ENCODE results near the gene OVOL3. TPM values are rescaled to one million over a fixed set of nuclear protein-coding genes. Genes with fewer than 3 reads are reported as not detected.

Gene OVOL3
- total RNA-seq, 1 experiment from 2014 or later: not detected

DNA sequence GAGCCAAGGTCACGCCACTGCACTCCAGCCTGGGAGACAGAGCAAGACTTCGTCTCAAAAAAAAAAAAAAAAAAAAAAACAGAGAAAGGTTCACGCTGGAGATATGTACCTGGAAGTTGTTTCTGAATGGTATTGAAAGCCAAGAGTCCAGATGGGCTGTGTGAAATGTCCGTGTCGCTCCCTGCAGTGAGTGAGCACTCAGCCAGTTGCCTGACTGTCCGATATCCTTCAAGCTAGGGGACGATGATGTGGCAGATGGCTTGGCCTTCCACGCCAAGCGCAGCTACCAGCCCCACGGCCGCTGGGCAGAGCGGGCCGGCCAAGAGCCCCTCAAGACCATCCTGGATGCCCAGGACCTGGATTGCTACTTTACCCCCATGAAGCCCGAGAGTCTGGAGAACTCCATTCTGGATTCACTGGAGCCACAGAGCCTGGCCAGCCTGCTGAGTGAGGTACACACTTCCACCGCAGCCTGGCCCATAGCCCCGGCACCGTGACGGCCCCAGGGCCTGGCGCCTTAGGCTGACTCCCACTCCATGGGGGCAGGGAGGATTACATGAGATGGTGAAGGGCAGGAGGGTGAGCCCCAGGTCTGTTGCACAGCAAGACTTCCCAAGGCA lies 11.7 kb upstream of the OVOL3 start:
- no peak for DNase-seq (ENCODE audit: low read depth)

DNA sequence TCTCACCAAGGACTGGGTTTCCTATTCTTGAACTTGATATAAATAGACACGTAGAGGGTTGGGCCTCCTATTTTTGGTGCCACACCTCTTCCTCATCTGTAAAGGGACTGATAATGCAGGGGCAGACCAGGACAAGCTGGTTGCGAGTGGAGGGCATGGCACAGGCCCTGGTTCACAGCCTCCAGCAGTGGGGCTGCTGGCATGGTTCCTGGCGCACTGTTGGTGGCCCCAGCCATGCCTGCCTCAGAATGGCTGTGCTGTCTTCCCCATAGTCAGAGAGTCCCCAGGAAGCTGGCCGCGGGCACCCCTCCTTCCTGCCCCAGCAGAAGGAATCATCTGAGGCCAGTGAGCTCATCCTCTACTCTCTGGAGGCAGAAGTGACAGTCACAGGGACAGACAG lies 10.5 kb upstream of the OVOL3 start:
- no peak for DNase-seq (ENCODE audit: low read depth)

DNA sequence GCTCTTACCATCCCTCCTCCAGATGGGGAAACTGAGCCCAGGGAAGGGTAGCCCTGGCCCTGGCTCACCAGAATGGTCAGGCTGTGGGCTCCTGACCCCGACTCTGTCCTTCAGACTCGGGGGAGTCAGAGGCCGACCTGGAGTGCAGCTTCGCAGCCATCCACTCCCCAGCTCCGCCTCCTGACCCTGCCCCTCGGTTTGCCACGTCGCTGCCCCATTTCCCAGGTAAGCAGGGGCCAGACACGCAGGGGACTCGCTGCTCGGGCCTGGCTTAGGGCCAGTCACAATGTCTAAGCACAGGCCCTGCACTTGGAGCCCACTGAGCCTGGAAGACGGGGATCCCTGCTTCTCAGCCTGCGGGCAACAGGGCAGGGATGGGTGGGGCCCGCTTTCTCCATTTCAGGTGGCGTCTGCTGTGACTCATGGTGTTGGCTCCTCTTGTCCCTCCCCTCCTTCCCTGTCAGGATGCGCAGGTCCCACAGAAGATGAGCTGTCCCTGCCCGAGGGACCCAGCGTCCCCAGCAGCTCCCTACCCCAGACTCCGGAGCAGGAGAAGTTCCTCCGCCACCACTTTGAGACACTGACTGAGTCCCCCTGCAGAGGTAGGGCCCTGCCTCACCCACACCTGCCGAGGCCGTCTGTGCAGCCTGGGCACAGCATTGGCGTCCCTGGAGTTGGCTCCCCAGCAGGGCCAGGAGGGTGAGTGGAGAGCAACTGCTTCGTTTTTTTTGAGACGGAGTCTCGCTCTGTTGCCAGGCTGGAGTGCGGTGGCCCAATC lies 9.2 kb upstream of the OVOL3 start:
- no peak for DNase-seq (ENCODE audit: low read depth)

DNA sequence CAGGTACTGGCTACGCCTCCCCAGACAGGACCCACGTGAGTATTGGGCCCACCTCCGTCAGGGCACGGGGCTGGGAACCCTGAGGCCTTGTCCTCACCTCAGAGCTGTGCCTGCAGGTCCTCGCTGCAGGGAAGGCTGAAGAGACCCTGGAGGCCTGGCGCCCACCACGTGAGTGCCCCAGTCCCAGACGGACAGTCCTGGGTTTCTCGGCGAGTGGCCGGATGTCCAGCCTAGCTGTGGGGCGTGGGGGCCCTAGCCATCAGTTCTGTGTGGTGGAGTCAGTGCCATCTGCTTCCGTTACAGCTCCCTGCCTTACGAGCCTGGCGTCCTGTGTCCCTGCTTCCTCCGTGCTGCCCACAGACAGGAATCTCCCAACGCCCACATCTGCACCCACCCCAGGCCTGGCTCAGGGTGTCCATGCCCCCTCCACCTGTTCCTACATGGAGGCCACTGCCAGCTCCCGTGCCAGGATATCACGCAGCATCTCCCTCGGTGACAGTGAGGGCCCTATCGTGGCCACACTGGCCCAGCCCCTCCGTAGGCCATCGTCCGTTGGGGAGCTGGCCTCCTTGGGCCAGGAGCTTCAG lies 7.8 kb upstream of the OVOL3 start:
- no peak for DNase-seq (ENCODE audit: low read depth)

DNA sequence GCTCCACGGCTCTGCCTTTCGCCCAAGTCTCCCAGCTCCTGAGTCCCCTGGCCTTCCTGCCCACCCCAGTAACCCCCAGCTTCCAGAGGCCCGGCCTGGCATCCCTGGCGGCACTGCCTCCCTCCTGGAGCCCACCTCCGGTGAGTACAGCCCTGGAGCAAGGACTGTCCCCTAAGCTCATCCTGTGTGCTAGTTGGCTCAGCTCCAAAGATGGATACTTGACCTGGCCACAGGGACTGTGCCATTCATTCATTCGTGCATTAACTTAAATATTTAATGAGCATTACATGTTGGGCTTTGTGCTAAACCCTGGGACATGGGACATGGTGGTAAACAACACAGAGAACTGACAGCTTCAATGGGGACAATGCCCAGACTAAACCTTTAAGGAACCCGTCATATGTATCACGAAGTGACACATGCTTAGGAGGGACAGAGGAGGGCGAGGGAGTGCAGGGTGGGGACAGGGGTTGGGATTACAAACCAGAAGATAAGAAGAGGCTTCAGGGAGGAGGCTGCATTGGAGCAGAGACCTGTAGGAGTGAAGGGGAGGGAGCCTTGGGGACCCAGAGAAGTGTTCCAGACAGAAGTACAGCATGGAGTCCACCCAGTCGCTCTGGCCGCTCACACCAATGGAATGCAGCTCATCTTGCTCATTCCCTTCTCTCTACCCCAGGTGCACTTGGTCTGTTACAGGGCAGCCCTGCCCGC lies 6.9 kb upstream of the OVOL3 start:
- DNase-seq (ENCODE audit: low read depth): no peak

DNA sequence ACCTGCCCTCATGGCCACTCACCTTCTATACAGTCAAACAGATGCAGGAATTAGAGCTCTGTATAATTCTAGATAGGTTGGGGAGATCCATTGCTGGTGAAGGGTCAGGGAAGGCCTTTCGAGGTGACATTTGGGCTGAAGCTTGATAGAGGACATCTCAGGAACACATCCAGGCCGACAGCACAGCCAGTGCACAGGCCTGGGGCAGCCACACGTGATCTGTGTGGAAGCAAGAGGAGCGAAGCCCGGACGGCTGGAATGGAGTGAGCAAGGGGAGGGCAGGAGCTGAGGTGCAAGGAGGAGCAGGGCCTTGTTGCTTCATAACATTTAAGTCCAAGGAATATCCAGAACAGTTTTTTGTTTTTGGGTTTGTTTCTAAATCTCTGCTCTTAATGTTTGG lies 4.5 kb upstream of the OVOL3 start:
- no peak for DNase-seq (ENCODE audit: low read depth)

DNA sequence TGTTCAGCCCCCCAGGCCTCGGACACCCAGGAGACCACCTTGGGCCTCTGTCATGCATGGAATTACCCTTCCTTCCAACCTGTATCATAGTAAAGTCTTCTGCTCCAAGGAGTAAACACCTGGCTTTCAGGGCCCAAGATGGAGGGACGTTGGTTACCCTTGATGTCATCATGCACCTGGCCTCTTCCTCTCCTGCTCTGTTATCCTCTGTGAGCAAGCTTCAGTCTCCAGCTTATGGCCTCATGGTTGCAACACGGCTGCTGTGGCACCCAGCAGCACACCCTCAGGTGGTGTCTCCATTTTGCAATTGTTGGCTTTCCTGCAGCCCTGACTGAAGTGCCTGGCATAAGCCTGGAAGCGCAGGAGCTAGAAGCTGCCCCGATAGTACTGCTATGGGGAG lies 4.0 kb upstream of the OVOL3 start:
- DNase-seq (ENCODE audit: low read depth): no peak

DNA sequence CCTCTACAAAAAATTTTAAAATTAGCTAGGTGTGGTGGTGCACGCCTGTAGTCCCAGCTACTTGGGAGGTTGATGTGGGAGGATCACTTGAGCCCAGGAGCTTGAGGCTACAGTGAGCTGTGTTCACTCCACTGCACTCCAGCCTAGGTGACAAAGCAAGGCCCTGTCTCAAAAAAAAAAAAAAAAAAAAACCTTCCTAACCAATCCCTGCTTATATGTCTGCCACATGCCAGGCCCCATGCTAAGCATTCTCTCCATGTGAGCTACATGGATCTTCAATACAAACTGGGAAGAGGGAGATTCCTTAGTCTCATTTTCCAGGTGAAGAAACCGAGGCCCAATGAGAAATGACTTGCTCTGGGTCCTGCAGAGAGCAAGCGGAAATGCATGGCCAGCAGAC lies 2.3 kb upstream of the OVOL3 start:
- DNase-seq (ENCODE audit: low read depth): no peak

DNA sequence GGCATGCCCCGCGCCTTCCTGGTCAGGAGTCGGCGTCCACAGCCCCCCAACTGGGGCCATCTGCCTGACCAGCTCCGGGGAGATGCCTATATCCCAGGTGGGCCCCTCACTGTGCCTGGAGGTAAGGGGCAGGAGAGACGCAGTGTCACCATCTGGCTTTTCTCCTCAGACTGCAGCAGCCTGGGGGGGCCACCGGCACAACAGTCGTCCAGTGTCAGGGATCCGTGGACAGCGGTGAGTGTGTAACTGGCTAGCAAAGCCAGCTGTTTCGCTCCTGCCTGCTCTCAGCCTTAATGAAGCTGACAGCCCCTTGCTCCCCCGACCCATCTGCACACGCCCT lies 227 bp downstream of the OVOL3 start:
- no peak for DNase-seq (ENCODE audit: low read depth)

DNA sequence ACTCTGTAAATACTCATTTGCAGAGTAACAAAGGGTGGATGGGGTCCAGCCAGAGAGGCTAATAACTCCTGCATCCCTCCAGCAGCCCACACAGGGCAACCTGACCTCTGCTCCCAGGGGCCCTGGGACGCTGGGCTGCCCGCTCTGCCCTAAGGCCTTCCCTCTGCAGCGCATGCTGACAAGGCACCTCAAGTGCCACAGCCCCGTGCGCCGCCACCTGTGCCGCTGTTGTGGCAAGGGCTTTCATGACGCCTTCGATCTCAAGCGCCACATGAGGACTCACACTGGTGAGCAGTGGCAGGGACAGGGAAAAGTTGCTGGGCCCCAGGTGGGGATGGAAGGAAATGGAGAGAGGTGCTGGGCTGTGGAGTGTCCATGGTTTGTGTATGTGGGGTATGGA lies 1.7 kb downstream of the OVOL3 start:
- DNase-seq (ENCODE audit: low read depth): no peak

DNA sequence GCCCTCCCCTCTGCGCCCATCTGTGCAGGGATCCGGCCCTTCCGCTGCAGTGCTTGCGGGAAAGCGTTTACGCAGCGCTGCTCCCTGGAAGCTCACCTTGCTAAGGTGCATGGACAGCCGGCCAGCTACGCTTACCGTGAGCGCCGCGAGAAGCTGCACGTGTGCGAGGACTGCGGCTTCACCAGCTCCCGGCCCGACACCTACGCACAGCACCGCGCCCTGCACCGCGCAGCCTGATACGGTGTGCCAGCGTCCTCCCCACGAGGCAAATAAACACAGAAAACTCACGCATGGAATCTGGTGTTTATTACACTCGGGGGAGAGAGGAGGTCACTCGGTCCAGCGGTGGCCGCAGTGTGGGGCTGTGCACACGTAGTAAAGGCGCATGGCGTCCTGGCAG lies 2.5 kb downstream of the OVOL3 start:
- no peak for DNase-seq (ENCODE audit: low read depth)

DNA sequence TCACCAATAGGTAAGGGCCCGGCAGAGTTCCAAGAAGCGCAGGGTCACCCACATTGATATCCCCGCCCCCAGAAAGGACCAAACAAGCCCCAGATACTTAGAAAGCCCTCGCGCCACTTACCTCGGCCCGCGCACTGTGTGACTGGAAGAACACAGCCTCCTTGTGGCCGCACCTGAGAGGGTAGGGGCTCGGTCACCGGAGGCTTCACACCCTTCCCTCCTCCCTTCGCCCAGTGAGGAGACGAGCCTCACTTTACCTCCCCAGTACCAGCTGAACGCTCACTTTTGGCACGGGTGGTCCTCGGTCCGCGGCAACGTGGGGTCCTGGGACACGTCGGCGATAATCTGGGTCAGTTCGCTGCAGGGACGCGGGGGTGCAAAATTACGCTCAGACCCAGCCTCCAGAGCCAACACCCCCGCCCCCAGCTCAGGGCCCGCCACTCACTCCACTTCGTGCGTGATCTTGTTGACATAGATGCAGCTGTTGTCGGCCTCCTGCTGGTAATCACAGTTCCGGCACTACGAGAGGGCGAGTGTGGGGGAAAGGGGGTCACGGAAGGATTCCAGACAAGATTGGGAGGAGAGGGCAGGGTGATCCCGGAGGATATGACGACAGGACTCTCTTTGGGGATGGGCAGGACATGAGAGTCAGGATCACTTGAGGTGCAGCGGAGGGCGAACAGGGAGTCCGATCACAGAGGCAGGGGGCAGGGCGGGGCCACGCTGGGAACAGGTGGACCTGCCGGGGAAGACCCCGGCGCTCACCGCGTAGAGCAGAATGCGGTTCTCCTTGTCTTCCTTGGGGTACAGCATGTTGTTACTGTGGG lies 3.2 kb downstream of the OVOL3 start:
- peak; percentile 21 for DNase-seq (ENCODE audit: low read depth)

DNA sequence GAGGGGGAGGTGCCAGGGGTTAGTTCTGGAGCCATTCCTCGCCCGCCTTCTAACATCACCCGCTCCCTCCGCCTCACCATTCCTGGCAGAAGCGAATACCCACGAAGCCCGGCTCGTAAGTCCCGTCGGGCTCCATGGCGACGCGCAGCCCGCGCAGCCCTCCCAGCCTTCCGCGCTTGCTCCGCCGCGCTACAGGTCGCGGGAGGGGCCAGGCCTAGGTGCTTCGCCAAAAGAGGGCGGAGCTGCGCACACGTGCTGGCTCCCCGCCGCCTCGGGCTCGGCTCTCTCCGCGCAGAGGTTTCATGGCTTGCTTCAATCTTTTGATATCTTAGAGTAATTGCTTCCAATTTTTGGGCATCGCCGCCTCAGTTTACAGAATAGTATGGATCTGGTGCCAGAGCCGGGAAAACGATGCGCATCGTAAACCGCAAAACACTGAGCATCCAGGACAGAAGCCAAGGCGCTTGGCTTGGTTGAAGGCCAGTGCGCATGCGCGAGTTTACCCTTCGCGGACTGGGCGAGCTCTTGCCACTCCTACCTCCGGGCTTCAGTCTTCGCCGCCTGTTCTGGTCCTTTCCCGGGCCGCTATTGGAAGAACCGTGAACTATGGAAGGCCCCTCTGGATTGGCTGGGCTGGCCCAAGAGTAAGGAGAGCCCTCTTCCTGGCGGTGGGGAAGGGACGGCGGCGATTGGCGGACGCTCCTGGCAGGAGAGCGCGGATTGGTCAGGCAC lies 3.9 kb downstream of the OVOL3 start, which contains the start of gene POLR2I:
POLR2I (minus strand) TSS at position 155 of the 732 bp plus-strand sequence; CDS start at position 136, 19 bp downstream.
- peak; percentile 100 for DNase-seq (ENCODE audit: low read depth)

DNA sequence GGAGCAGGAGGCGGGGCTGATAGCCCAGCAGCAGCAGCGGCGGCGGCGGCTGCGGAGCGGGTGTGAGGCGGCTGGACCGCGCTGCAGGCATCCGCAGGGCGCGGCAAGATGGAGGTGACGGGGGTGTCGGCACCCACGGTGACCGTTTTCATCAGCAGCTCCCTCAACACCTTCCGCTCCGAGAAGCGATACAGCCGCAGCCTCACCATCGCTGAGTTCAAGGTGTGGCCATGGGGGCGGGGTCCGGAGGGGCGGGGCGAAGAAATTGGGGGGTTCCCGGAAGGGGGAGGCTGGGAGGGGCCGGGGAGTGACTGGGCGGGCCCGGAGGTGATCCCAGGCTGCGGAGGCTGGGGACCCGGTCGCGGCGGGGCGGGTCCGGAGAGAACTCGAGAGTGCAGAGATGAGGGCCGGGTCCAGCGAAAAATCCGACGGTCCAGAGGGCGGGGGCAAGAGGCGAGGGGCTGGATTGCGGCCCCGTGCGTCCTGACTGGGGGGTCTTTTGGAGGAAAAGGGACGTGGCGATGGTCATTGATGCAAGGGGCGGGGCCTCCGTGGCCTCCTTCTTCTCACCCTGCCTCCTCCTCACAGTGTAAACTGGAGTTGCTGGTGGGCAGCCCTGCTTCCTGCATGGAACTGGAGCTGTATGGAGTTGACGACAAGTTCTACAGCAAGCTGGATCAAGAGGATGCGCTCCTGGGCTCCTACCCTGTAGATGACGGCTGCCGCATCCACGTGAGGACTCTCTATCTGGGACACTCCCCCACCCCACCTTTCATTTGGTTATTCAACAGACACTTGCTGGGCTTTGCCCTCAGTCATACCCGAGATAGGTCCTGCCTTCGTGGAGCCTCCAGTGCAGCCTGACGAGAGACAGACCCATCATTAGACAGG lies 4.8 kb downstream of the OVOL3 start, which contains the start of gene TBCB:
TBCB (plus strand) TSS at position 16 of the 891 bp plus-strand sequence; CDS start at position 109, 93 bp downstream.
- peak; percentile 48 for DNase-seq (ENCODE audit: low read depth)

DNA sequence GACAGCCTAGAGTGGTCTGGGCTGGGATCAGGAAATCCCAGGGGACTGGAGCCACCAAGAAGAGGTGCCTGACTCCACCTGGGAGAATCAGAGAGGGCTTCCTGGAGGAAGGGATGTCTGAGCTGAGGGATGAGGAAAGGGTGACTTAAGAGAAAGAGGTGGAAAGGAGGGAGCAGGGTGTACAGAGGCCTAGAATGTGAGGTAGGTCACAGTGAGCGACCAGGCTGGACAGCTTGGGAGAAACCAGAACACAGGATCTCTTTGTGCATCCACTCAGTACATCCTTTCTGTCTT lies 5.3 kb downstream of the OVOL3 start:
- DNase-seq (ENCODE audit: low read depth): no peak

DNA sequence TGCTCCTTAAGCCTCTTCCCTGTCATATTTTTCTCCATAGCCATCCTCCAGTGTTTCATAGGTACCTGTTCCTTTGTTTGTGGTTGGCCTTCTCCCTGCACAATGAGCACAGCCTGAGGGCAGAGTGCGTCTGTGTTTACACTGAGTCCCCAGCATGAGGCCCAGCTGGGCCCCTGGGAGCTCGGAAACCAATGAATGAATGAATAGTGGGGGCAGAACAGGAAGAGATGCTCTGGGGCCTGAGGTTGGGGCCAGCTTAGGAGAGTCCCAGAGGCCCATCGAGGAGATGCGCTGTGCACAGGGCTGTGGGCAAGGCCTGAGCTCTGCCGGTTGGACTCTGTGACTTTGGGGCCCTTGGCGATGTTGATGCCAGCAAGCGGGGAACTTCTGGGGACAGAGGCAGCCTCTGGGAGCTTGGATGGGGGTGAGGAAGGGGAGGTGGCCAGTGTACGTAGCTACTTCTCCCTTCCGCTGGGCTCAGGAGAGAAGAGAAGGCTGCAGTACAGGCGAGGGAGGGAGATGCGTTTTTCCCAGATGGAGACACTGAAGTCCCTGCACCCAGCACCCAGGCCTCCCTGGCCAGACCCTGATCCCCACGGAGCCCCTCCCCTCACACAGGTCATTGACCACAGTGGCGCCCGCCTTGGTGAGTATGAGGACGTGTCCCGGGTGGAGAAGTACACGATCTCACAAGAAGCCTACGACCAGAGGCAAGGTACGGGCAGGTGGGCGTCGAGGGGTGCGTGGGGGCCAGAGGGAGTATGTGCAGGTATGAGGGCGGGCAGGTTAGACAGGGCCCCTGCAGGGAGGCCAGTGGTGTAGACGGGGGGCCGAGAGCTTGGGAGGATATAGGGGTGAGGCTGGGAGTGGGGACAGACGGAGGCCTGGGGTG lies 9.4 kb downstream of the OVOL3 start:
- DNase-seq (ENCODE audit: low read depth): no peak

DNA sequence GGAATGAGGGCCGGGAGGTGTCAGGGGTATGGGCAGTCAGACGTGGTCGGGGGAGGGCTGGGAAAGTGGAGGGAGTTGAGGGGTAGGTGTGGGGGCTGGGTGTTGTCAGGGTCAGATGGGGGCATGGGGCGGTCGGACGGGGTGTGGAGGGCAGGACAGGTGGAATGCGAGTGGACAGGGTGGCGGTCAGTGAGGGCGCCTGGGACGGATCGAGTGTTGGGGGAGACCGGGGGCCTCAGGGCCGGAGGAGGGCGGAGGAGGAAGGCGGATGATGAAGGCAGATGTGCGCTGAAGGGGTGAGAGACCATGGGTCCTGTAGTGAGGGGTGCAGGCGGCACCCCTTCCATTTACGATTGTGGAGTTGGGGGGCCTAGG lies 10.0 kb downstream of the OVOL3 start:
- no peak for DNase-seq (ENCODE audit: low read depth)

DNA sequence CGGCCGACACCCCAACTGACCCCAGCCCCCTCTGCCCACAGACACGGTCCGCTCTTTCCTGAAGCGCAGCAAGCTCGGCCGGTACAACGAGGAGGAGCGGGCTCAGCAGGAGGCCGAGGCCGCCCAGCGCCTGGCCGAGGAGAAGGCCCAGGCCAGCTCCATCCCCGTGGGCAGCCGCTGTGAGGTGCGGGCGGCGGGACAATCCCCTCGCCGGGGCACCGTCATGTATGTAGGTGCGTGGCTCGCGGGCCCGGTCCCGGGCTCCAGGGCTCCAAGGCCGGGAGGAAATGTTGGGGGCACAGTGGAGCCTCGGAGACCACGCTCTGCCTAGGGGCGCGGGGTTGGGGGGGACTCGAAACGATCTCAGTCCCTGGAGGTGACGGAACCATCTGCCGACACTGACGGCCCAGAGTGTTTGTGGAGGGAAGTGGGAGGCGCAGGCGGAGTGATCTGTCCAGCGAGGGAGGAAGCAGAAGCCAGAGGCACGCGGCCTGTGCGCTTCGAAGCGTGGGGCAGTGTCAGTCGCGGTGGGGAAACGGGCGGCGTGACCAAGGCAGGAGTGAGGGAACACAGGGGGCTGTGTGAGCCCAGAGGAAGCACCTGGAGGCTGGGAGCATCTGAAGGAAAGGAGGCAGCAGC lies 10.7 kb downstream of the OVOL3 start:
- DNase-seq (ENCODE audit: low read depth): no peak

Measured in HT1080 (cell line).